Endodermal cell (in vitro differentiated cells): ENCODE measurements around the gene SLC6A1. TPM values are rescaled to one million over a fixed set of nuclear protein-coding genes. Genes with fewer than 3 reads are reported as not detected.

ENCODE experiments used
- DNase-seq: peaks from one replicate; pipeline ENCODE4 v3.0.0-alpha.2; 2017
- H3K27ac ChIP-seq: 2 replicates; pipeline ENCODE4 v1.5.1; 2013; ENCODE audit warnings: mild to moderate bottlenecking, low read depth, low read length, moderate library complexity
- H3K27me3 ChIP-seq: 2 replicates; pipeline ENCODE4 v1.6.1; 2013; ENCODE audit warnings: mild to moderate bottlenecking, low read length, moderate library complexity; ENCODE audit not compliant: insufficient read depth, control insufficient read depth, poor library complexity, severe bottlenecking
- H3K36me3 ChIP-seq: 2 replicates; pipeline ENCODE4 v1.7.0; 2013; ENCODE audit warnings: mild to moderate bottlenecking, low read length, moderate library complexity; ENCODE audit not compliant: control insufficient read depth, insufficient read depth
- H3K4me1 ChIP-seq: one replicate; pipeline ENCODE4 v1.7.0; 2013; ENCODE audit warnings: low read length; ENCODE audit not compliant: control insufficient read depth, insufficient read depth
- H3K4me3 ChIP-seq: 2 replicates; pipeline ENCODE4 v1.5.1; 2013; ENCODE audit warnings: mild to moderate bottlenecking, low read length, moderate library complexity
- H3K9ac ChIP-seq: 2 replicates; pipeline ENCODE4 v1.6.1; 2013; ENCODE audit warnings: mild to moderate bottlenecking, low read length, moderate library complexity; ENCODE audit not compliant: poor library complexity, severe bottlenecking; ENCODE audit errors: extremely low read depth
- H3K9me3 ChIP-seq: 2 replicates; pipeline ENCODE4 v1.6.1; 2013; ENCODE audit warnings: mild to moderate bottlenecking, low read length, moderate library complexity; ENCODE audit not compliant: control insufficient read depth
- H3K27ac Mint-ChIP-seq: 2 replicates; pipeline ENCODE4 v1.8.0; 2020; ENCODE audit warnings: mixed read lengths
- H3K27me3 Mint-ChIP-seq: 2 replicates; pipeline ENCODE4 v1.8.0; 2021; ENCODE audit warnings: mild to moderate bottlenecking, mixed read lengths; ENCODE audit not compliant: insufficient read depth
- H3K36me3 Mint-ChIP-seq: 2 replicates; pipeline ENCODE4 v1.8.0; 2020; ENCODE audit warnings: low read depth, mixed read lengths
- H3K4me1 Mint-ChIP-seq: 2 replicates; pipeline ENCODE4 v1.8.0; 2020; ENCODE audit warnings: mixed read lengths
- H3K4me3 Mint-ChIP-seq: 2 replicates; pipeline ENCODE4 v1.8.0; 2020; ENCODE audit warnings: mild to moderate bottlenecking, moderate library complexity, mixed read lengths
- H3K9me3 Mint-ChIP-seq: 2 replicates; pipeline ENCODE4 v1.8.0; 2020; ENCODE audit warnings: mild to moderate bottlenecking, mixed read lengths
- WGBS, 2 experiments: methylation state at CpG; one replicate each; pipeline versions ENCODE4 v1.1.5 to v1.1.7; 2013; ENCODE audit warnings: missing lambda C conversion rate in 2 of 2, mixed read lengths in 1 of 2; ENCODE audit not compliant: insufficient coverage in 1 of 2, insufficient read length in 1 of 2; 5-methylcytosine and 5-hydroxymethylcytosine counted together
- long read RNA-seq, 4 experiments: library from polyadenylated mRNA in 2 of 4; library from RNA in 1 of 4; library from capped mRNA in 1 of 4; stranded (forward) in 3 of 4; unstranded in 1 of 4; transcript quantifications; one replicate each; pipeline ENCODE4 v2.0.0, GENCODE V29; 2020 to 2021; ENCODE audit warnings: inconsistent platforms in 1 of 4
- polyA plus RNA-seq, 2 experiments: library from polyadenylated mRNA; stranded (reverse); fragments of 50-300 nt; gene quantifications; one replicate each; pipeline ENCODE4 v1.2.3, GENCODE V29; 2013
- total RNA-seq, 2 donors: library from RNA; stranded (reverse); fragmentation: NEBNext Ultra II Directional in 1 of 2; extraction: Animal tissue kit (Norgen Biotek cat#: 25700) in 1 of 2; gene quantifications; 2 replicates in 1 of 2; 3 replicates in 1 of 2; pipeline ENCODE4 v1.2.1, GENCODE V29; 2021
- TF ChIP-seq, protein P1 (sequence below): fragments of 200-600 bp; sonication (generic); conservative IDR thresholded peaks from 2 replicates; pipeline ENCODE4 v1.5.0; 2021; ENCODE audit warnings: antibody characterized with exemption, mild to moderate bottlenecking

SLC6A1 gene
- 1 to 10 TPM in 1 of 2 donors, under 1 TPM in 1; 0.42 to 3.6 TPM for total RNA-seq
- 2.8 TPM for polyA plus RNA-seq (2013, experiment 1 of 2)
- polyA plus RNA-seq (2013, experiment 2 of 2), result 2.5 TPM
- long read RNA-seq, experiment 1, result 0 reads
- long read RNA-seq, experiment 2, result 0 reads
- long read RNA-seq, experiment 3, full-length matches to known transcripts, result 3 of 6 reads
- long read RNA-seq, experiment 3, partial matches to known transcripts, result 2 of 6 reads
- long read RNA-seq, experiment 3, other reads (novel, unspliced or antisense), result 1 of 6 reads
- long read RNA-seq, experiment 4, result 0 reads

DNA sequence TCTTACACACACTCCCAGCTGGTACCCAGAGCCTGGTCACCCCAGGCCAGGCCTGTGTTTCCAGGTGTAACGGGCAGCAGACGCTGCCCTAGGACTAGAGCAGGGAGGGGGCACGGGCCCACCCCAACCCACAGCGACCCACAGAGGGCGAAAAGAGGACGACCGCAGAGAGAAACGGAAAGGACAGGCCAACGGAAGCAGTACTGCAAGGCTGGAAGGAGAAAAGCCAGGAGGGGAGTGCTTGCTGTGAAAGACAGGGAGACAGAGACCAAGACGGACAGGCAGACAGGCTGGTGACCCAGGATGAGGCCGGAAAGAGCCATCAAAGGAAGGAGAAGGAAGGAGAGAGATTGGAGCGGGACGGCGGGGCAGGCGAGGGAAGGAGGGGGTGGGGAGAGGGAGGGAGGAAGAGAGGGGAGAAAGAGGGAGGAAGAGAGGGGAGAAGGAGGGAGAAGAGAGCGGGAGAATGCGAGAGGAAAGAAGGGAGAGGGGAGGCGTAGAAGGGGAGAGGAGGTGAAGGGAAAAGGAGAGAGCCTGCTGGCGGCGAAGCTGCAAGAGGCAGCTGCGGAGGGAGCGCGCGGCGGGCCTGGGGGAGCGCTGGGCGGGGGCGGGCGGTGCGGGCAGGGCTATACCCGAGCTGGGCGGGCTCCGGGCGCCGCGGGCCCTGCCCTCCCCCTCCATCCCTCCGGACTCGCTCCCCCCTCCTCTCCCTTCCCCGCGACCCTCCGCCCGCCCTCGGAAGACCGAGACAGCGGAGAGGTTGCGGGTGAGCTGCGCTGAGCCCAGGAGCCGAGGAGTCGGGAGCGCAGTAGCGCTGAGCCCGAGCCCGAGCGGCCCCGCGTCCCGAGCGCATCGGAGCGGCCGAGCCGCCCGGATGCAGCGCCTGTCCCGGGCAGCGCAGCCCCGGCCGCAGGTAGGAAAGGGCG lies at the start of gene SLC6A1:
TSS of gene SLC6A1 (plus strand) at position 732 of the 926 bp plus-strand sequence. CDS start 24,464 bp downstream, outside the sequence.
- TF ChIP-seq, protein P1, sequence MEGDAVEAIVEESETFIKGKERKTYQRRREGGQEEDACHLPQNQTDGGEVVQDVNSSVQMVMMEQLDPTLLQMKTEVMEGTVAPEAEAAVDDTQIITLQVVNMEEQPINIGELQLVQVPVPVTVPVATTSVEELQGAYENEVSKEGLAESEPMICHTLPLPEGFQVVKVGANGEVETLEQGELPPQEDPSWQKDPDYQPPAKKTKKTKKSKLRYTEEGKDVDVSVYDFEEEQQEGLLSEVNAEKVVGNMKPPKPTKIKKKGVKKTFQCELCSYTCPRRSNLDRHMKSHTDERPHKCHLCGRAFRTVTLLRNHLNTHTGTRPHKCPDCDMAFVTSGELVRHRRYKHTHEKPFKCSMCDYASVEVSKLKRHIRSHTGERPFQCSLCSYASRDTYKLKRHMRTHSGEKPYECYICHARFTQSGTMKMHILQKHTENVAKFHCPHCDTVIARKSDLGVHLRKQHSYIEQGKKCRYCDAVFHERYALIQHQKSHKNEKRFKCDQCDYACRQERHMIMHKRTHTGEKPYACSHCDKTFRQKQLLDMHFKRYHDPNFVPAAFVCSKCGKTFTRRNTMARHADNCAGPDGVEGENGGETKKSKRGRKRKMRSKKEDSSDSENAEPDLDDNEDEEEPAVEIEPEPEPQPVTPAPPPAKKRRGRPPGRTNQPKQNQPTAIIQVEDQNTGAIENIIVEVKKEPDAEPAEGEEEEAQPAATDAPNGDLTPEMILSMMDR, result peak; percentile 61
- peak; percentile 87 for DNase-seq
- Histone ChIP-seq H3K27me3 (peaks cover 45% of the 10 kb centered on the region), H3K4me3 (peak within 1 kb of the TSS; percentile 80), H3K9me3 (no peaks in the 10 kb centered on the region), H3K36me3 (no peaks in the 10 kb centered on the region), H3K9ac (no peak within 1 kb of the TSS), H3K27ac (no peak within 1 kb of the TSS), H3K4me1 (no peaks in the 10 kb centered on the region)
- H3K27ac Mint-ChIP-seq, result peak within 1 kb of the TSS; percentile 17
- H3K4me1 Mint-ChIP-seq, result peaks cover 31% of the 10 kb centered on the region
- H3K27me3 Mint-ChIP-seq, result peaks cover 45% of the 10 kb centered on the region
- no peaks in the 10 kb centered on the region for H3K36me3 Mint-ChIP-seq
- peak within 1 kb of the TSS; percentile 73 for H3K4me3 Mint-ChIP-seq
- no peaks in the 10 kb centered on the region for H3K9me3 Mint-ChIP-seq
- 1% methylated on average over 12 to 61 of the region's 69 CpGs for WGBS, 2 experiments

DNA sequence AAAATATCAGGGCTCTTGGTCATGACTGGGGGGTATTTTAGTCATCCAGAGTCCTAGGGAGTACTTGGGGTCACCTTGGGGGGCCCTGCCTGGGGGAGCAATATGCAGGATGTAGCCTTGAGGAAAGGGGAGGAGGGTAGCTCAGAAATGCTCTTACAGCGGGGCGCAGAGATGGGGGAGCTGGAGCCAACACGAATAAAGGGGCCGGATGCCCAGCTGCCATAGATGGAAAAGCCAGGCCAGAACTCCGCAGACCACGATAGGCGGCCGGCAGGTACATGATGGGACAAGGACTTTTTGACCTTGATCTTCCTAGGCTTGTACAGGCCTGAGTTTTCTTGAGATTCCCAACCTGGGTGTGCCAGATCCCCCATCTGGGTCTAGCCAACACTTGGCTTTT lies 47.7 kb upstream of the SLC6A1 start:
- H3K27me3 ChIP-seq, result no peaks in the 10 kb centered on the region
- no peaks in the 10 kb centered on the region for H3K36me3 ChIP-seq
- no peak overlapping the region for H3K27ac Mint-ChIP-seq
- 92 to 100% methylated on average over 8 of the region's 8 CpGs for WGBS, 2 experiments
- TF ChIP-seq, protein P1, result no peak
- peaks cover 3% of the 10 kb centered on the region for H3K27me3 Mint-ChIP-seq
- no peak overlapping the region for H3K4me3 Mint-ChIP-seq
- DNase-seq, result no peak
- no peak overlapping the region for H3K27ac ChIP-seq
- no peaks in the 10 kb centered on the region for H3K4me1 Mint-ChIP-seq
- H3K9me3 ChIP-seq, result peaks cover 9% of the 10 kb centered on the region
- no peak overlapping the region for H3K9ac ChIP-seq
- no peaks in the 10 kb centered on the region for H3K4me1 ChIP-seq
- H3K36me3 Mint-ChIP-seq, result no peaks in the 10 kb centered on the region
- H3K9me3 Mint-ChIP-seq, result peaks cover 12% of the 10 kb centered on the region
- no peak overlapping the region for H3K4me3 ChIP-seq

DNA sequence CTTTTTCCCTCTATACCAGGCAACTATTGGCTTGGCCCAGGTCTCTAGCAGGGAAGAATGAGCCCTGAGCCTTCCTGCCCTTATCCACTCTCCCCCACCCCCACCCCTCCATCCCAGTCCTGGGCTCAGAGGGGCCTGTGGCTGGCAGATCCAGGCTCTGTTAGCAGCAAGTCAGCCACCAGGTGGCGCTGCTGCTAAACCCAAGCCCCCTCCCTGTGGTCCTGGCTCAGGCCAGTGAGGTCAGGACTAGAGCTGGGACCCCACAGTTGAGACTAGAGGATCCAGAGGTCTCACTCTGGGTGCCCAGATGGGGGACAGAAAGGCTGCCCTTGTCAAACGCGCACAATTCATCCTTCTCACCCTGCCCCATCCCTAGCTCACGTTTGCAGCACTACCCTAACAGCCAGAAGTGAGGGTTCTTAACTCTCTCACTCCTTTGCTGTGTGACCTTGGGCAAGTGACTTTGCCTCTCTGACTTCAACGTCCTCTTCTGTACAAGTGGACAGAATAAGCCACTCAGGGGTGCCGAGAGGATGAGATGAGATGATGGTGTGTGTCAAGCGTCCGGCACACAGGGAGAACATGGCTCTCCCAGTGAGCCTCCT lies 46.8 kb upstream of the SLC6A1 start:
- no peak overlapping the region for H3K27ac Mint-ChIP-seq
- Histone ChIP-seq H3K27me3 (no peaks in the 10 kb centered on the region), H3K36me3 (no peaks in the 10 kb centered on the region), H3K4me1 (no peaks in the 10 kb centered on the region), H3K4me3 (no peak overlapping the region), H3K27ac (no peak overlapping the region), H3K9ac (no peak overlapping the region), H3K9me3 (peaks cover 9% of the 10 kb centered on the region)
- H3K36me3 Mint-ChIP-seq, result no peaks in the 10 kb centered on the region
- peak; percentile 96 for DNase-seq
- H3K27me3 Mint-ChIP-seq, result peaks cover 3% of the 10 kb centered on the region
- H3K4me3 Mint-ChIP-seq, result no peak overlapping the region
- H3K9me3 Mint-ChIP-seq, result peaks cover 12% of the 10 kb centered on the region
- TF ChIP-seq, protein P1, result peak; percentile 97
- no peaks in the 10 kb centered on the region for H3K4me1 Mint-ChIP-seq
- 54 to 100% methylated on average over 2 to 8 of the region's 8 CpGs for WGBS, 2 experiments
